CD14-positive monocyte (primary cell): ENCODE measurements around the gene PHLDB2. TPM values are rescaled to one million over a fixed set of nuclear protein-coding genes. Genes with fewer than 3 reads are reported as not detected.
A peak's percentile ranks its signal among the peaks of the same experiment; 100 is the strongest.

Source experiments
- DNase-seq, 3 donors: peaks; one replicate each; pipeline ENCODE4 v3.0.0-alpha.2; 2011 to 2022
- H2AFZ ChIP-seq: 2 replicates; pipeline ENCODE4 v1.6.0; 2012; ENCODE audit warnings: mild to moderate bottlenecking, low read depth, low read length, inconsistent platforms; ENCODE audit not compliant: insufficient read depth, poor library complexity, severe bottlenecking
- H3K27ac ChIP-seq, 2 donors: 1 replicate in 1 of 2; 2 replicates in 1 of 2; pipeline ENCODE4 v1.5.1; 2012 to 2013; ENCODE audit warnings: low read length in 2 of 2, control low read depth in 1 of 2, inconsistent platforms in 1 of 2, low read depth in 1 of 2, mild to moderate bottlenecking in 1 of 2
- H3K27me3 ChIP-seq, 2 donors: one replicate each; pipeline versions ENCODE4 v1.6.0 to v1.6.1; 2011 to 2013; ENCODE audit warnings: low read length in 2 of 2; ENCODE audit not compliant: control insufficient read depth in 2 of 2, insufficient read depth in 2 of 2
- H3K36me3 ChIP-seq, 2 donors: replicated peaks in 1 of 2; 1 replicate in 1 of 2; 2 replicates in 1 of 2; pipeline versions ENCODE4 v1.5.1 to v1.6.1; 2012 to 2013; ENCODE audit warnings: low read length in 2 of 2, control low read depth in 1 of 2, inconsistent platforms in 1 of 2, mild to moderate bottlenecking in 1 of 2; ENCODE audit not compliant: insufficient read depth in 2 of 2, control insufficient read depth in 1 of 2
- H3K4me1 ChIP-seq, 2 donors: 1 replicate in 1 of 2; 2 replicates in 1 of 2; pipeline versions ENCODE4 v1.5.1 to v1.6.1; 2012 to 2013; ENCODE audit warnings: low read length in 2 of 2, control low read depth in 1 of 2, inconsistent platforms in 1 of 2, mild to moderate bottlenecking in 1 of 2, moderate library complexity in 1 of 2; ENCODE audit not compliant: insufficient read depth in 2 of 2, control insufficient read depth in 1 of 2
- H3K4me2 ChIP-seq: replicated peaks from 2 replicates; pipeline ENCODE3; 2012; ENCODE audit warnings: low read length, moderate library complexity, mild to moderate bottlenecking; ENCODE audit not compliant: poor library complexity, severe bottlenecking; ENCODE audit errors: extremely low read depth
- H3K4me3 ChIP-seq, 3 experiments: fragments of 200-600 bp in 1 of 3; sonication (generic) in 1 of 3; replicated peaks in 1 of 3; 1 replicate in 2 of 3; 2 replicates in 1 of 3; pipeline ENCODE4 v1.5.1; 2011 to 2013; ENCODE audit warnings: low read length in 3 of 3, mild to moderate bottlenecking in 3 of 3, control low read depth in 2 of 3, low read depth in 2 of 3, inconsistent platforms in 1 of 3, moderate library complexity in 1 of 3
- H3K79me2 ChIP-seq: 2 replicates; pipeline ENCODE4 v1.6.0; 2012; ENCODE audit warnings: mild to moderate bottlenecking, control low read depth, inconsistent platforms, low read length, moderate library complexity; ENCODE audit not compliant: insufficient read depth
- H3K9ac ChIP-seq: 2 replicates; pipeline ENCODE4 v1.6.0; 2017; ENCODE audit warnings: low read length, mild to moderate bottlenecking; ENCODE audit not compliant: insufficient read depth, poor library complexity, severe bottlenecking
- H3K9me3 ChIP-seq, 2 donors: replicated peaks in 1 of 2; 1 replicate in 1 of 2; 2 replicates in 1 of 2; pipeline versions ENCODE4 v1.5.1 to v1.6.1; 2012 to 2013; ENCODE audit warnings: low read length in 2 of 2, control low read depth in 1 of 2; ENCODE audit not compliant: control insufficient read depth in 1 of 2, insufficient read depth in 1 of 2
- H4K20me1 ChIP-seq: 2 replicates; pipeline ENCODE4 v1.6.0; 2012; ENCODE audit warnings: mild to moderate bottlenecking, low read length, control low read depth, moderate library complexity; ENCODE audit not compliant: insufficient read depth
- H3K27ac Mint-ChIP-seq, 7 donors: one replicate each; pipeline ENCODE4 v1.8.0; 2020; ENCODE audit warnings: mild to moderate bottlenecking in 7 of 7, mixed read lengths in 7 of 7, moderate library complexity in 6 of 7, inconsistent platforms in 2 of 7
- H3K27me3 Mint-ChIP-seq, 3 donors: one replicate each; pipeline ENCODE4 v1.8.0; 2021 to 2022; ENCODE audit warnings: low read depth in 3 of 3, mild to moderate bottlenecking in 3 of 3, mixed read lengths in 3 of 3, moderate library complexity in 3 of 3, inconsistent platforms in 1 of 3
- H3K36me3 Mint-ChIP-seq, 2 donors: one replicate each; pipeline ENCODE4 v1.8.0; 2020; ENCODE audit warnings: mixed read lengths in 2 of 2, inconsistent platforms in 1 of 2, mild to moderate bottlenecking in 1 of 2
- H3K4me1 Mint-ChIP-seq: one replicate; pipeline ENCODE4 v1.8.0; 2020; ENCODE audit warnings: mild to moderate bottlenecking, mixed read lengths
- H3K4me3 Mint-ChIP-seq, 2 donors: one replicate each; pipeline ENCODE4 v1.8.0; 2020; ENCODE audit warnings: mild to moderate bottlenecking in 2 of 2, mixed read lengths in 2 of 2, moderate library complexity in 1 of 2
- H3K9me3 Mint-ChIP-seq, 7 donors: one replicate each; pipeline ENCODE4 v1.8.0; 2020 to 2022; ENCODE audit warnings: mixed read lengths in 7 of 7, mild to moderate bottlenecking in 6 of 7, moderate library complexity in 6 of 7, inconsistent platforms in 2 of 7
- CTCF ChIP-seq: fragments of 200-600 bp; IDR thresholded peaks from one replicate; pipeline ENCODE4 v1.8.0; 2022; ENCODE audit warnings: antibody characterized with exemption, mild to moderate bottlenecking
- WGBS: methylation state at CpG from one replicate; pipeline ENCODE4 v1.1.5; 2013; ENCODE audit warnings: missing lambda C conversion rate; ENCODE audit not compliant: insufficient coverage; 5-methylcytosine and 5-hydroxymethylcytosine counted together
- intact Hi-C, 2 donors: fragments of 100-400 bp; cut with micrococcal nuclease; formaldehyde crosslinking; loops; one replicate each; pipeline versions ENCODE4 v1.15.0 to v1.15.1; 2023
- polyA plus RNA-seq, 3 donors: library from polyadenylated mRNA; depleted of rRNA in 1 of 3; unstranded in 2 of 3; stranded (reverse) in 1 of 3; fragments of 300-500 nt in 2 of 3; fragments of >200 nt in 1 of 3; fragmentation: Illumina TruSeq in 2 of 3; gene quantifications; 1 replicate in 2 of 3; 2 replicates in 1 of 3; pipeline ENCODE4 v1.2.3, GENCODE V29; 2012 to 2021

PHLDB2 gene
- polyA plus RNA-seq, 3 donors, result 0.08 TPM; not detected in 2

- no peak for DNase-seq
- Histone ChIP-seq H3K79me2 (peaks cover 7% of the 10 kb centered on the region), H2AFZ (no peak overlapping the region), H3K9ac (no peak overlapping the region), H3K27me3 (peaks cover 0 to 7% of the 10 kb centered on the region in 2 donors), H3K9me3 (no peaks in the 10 kb centered on the region), H3K4me3 (no peak overlapping the region), H3K27ac (no peak overlapping the region), H3K4me1 (no peaks in the 10 kb centered on the region), H4K20me1 (peaks cover 26% of the 10 kb centered on the region), H3K36me3 (peaks cover 44 to 48% of the 10 kb centered on the region in 2 donors), H3K4me2 (no peak overlapping the region)
- H3K4me1 Mint-ChIP-seq, result no peaks in the 10 kb centered on the region
- H3K36me3 Mint-ChIP-seq, result peaks cover 30 to 33% of the 10 kb centered on the region in 2 donors
- WGBS, result no CpG with 5 or more reads among the region's 2 CpGs
- intact Hi-C loops, result no loop called here
- H3K9me3 Mint-ChIP-seq, result peaks cover 0 to 2% (median 0%) of the 10 kb centered on the region in 7 donors
- no peak overlapping the region for H3K4me3 Mint-ChIP-seq
- TF ChIP-seq CTCF, result no peak
- H3K27ac Mint-ChIP-seq, result no peak overlapping the region
- peaks cover 7 to 9% (median 8%) of the 10 kb centered on the region in 3 donors for H3K27me3 Mint-ChIP-seq
Observed at GRCh38 chr3:111993038-111993437, 134.0 kb downstream of the PHLDB2 start.

GRCh38 chr3:111998636-111999483, 139.8 kb downstream of the PHLDB2 start, which contains the start of gene TAGLN3:
Gene TAGLN3, plus strand, starts transcription at chr3:111998922. Its CDS starts 501 bp downstream, at chr3:111999423.
- peaks cover 35 to 55% (median 42%) of the 10 kb centered on the region in 3 donors for H3K27me3 Mint-ChIP-seq
- peaks cover 20% of the 10 kb centered on the region for H3K4me1 Mint-ChIP-seq
- Histone ChIP-seq H3K9ac (peak within 1 kb of the TSS; percentile 19), H3K27me3 (peaks cover 30 to 33% of the 10 kb centered on the region in 2 donors), H3K36me3 (peaks cover under 1 to 1% of the 10 kb centered on the region in 2 donors), H4K20me1 (no peaks in the 10 kb centered on the region), H3K4me3 (peak within 1 kb of the TSS in 1 of 3 experiments; percentile 56), H3K27ac (no peak within 1 kb of the TSS), H3K9me3 (peaks cover 0 to 5% of the 10 kb centered on the region in 2 donors), H3K79me2 (no peaks in the 10 kb centered on the region), H2AFZ (peak within 1 kb of the TSS; percentile 38), H3K4me1 (peaks cover 11 to 12% of the 10 kb centered on the region in 2 donors), H3K4me2 (peak within 1 kb of the TSS; percentile 60)
- no peak for TF ChIP-seq CTCF
- H3K9me3 Mint-ChIP-seq, result peaks cover 0 to 3% (median 2%) of the 10 kb centered on the region in 7 donors
- H3K4me3 Mint-ChIP-seq, result peak within 1 kb of the TSS; percentile 66 to 92
- peaks cover 0 to under 1% of the 10 kb centered on the region in 2 donors for H3K36me3 Mint-ChIP-seq
- H3K27ac Mint-ChIP-seq, result no peak within 1 kb of the TSS
- intact Hi-C loops, result no loop called here
- DNase-seq, result no peak
- WGBS, result 2% methylated on average over 19 of the region's 30 CpGs
